GM18858 (cell line): Measurements from ENCODE around the gene AMD1.
"Not testable (repeated sequence)": the region's sequence is repeated elsewhere in the genome, so short reads cannot be mapped to it uniquely, and the experiment has no call there.

Experiments used
- ATAC-seq: cut with Tn5 transposase; IDR thresholded peaks from one replicate; pipeline ENCODE4 v1.9.1; 2021; ENCODE audit not compliant: unreplicated experiment

Gene AMD1

DNA sequence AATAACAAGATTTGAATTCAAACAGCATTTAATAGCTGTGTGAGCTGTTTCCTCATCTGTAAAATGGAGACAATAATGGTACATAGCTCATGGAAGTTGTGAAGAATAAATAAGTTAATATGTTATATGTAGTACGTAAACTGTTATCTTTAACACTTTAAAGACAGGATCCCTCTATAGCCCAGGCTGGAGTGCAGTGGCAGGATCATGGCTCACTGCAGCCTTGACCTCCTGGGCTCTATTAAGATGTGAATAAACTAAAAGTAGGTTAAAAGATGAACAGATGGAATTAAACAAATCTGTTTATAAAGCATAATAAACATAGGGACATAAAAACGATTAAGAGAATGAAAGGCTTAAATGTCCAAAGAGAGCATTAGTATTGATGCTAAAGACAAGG, 3.0 kb downstream of the AMD1 start:
- no peak for ATAC-seq

DNA sequence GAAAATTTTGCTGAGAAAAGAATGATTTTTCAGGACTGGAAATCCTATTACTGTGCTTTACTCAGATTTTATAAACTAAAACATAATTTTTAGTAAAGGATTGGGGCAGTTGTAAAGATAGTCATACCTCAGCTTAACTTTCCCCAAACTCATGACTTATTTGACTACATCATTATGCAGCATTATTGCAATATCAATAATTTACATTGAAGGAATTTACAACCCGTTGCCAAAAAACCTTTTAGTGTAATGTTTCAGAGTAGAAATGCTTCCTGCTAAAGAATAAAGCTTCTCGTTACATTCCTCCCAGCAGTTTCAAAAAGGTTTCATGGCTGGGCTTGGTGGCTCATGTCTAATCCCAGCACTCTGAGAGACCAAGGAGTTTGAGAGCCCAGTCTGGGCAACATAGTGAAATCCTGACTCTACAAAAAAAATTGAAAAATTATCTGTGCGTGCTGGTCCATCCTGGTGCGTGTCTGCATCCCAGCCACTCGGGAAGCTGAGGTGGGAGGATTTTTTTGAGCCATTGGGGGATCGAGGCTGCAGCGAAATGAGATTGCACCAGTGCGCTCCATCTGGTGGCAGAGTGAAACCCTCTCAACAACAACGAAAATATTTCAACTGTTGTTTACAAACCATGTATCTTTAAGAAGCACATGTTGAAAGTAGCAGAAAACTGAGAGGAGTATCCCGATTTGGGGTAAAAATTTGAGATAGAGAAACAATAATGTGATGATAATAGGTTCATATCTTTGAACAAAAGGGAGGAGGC, 4.4 kb downstream of the AMD1 start:
- ATAC-seq: no peak

GRCh38 chr6:110880651-110881050, 6.1 kb downstream of the AMD1 start:
- ATAC-seq: no peak

- ATAC-seq: no peak
These were observed 7.1 kb downstream of the AMD1 start for GRCh38 chr6:110881546-110882273.

GRCh38 chr6:110882274-110882619, 7.7 kb downstream of the AMD1 start:
- no peak for ATAC-seq

- ATAC-seq: no peak
These were observed 8.4 kb downstream of the AMD1 start for GRCh38 chr6:110882824-110883554.

DNA sequence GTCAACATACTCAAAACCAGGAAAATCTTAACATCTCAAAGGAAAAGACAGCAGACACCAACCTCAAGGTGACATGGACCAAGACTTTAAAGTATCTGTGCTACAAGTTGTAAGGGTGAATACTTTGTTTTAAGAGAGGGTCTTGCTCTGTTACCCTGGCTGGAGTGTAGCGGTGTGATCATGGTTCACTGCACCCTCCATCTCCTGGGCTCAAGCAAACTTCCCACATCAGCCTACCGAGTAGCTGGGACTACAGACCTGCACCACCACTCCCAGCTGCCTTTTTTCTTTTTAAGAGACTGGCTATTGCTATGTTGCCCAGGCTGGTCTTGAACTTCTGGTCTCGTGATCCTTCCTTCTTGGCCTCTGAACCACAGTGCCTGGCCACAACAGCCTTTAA, 9.7 kb downstream of the AMD1 start:
- ATAC-seq: no peak

- ATAC-seq: no peak
These were observed 10.9 kb downstream of the AMD1 start for GRCh38 chr6:110885526-110885925.

DNA sequence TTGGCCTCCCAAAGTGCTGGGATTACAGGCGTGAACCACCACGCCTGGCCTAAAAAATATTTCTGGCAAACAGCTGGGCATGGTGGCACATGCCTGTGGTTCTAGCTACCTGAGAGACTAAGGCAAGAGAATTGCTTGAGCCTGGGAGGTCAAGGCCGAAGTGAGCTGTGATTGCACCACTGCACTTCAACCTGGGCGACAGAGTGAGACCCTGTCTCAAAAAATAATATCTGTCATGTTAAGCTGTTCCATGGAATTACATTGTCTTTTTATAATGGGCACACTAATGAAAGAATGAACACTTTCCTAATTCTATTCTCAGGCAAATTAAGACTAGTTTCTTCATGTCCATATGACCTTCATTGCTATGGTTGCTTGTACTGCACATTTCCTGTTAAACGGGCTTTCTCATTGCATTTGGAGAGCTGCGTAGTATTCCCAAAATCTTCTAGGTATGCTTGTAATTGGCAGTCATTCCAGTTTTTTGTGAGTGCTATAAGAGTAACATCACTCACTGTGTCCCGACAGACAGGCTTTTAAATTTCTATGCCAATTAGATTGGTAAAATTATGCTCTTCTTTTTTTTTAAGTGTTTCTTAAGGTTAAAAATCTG, 12.1 kb downstream of the AMD1 start:
- no peak for ATAC-seq

GRCh38 chr6:110890288-110890687, 15.7 kb downstream of the AMD1 start:
- no peak for ATAC-seq

DNA sequence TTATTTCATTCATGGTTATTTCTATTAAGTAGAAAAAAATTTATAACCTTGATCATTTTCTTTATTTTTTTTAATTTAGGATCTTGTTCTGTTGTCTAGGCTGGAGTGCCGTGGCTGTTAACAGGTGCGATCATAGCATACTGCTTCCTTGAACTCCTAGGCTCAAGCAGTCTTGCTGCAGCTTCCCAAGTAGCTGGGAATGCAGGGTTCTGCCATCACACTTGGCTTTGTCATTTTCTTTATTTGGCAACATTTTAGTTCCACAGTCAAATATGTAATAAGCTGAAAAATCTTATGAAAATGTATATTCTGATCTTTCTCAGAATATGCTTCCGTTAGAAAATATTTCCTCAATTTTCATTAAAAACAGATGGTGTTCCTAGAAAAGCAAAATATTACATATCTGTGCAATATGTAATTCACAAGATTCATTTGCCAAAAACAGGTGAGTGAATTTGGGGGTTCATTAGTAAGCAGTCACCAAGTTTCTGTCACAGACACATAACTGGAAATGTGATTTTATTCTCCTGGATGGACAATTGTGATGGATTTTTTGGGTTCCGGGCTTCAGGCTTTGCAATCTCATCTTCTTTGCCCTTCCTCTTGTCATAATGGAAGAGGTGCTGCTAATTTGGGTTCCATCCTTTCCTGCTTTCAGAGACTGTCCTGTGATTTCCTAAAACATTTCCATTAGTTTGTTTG, 21.5 kb downstream of the AMD1 start:
- ATAC-seq: no peak

DNA sequence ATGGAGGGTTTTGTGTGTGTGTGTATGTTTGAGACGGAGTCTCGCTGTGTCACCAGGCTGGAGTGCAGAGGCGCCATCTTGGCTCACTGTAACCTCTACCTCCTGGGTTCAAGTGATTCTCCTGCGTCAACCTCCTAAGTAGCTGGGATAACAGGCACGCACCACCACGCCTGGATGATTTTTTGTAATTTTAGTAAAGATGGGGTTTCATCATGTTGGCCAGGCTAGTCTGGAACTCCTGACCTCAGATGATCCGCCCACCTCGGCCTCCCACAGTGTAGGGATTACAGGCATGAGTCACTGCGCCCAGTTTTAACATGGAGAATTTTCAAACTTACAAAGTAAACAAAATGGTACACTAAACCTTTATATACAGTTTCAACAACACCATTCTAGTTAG, 22.8 kb downstream of the AMD1 start:
- no peak for ATAC-seq

GRCh38 chr6:110898111-110898510, 23.5 kb downstream of the AMD1 start:
- no peak for ATAC-seq

DNA sequence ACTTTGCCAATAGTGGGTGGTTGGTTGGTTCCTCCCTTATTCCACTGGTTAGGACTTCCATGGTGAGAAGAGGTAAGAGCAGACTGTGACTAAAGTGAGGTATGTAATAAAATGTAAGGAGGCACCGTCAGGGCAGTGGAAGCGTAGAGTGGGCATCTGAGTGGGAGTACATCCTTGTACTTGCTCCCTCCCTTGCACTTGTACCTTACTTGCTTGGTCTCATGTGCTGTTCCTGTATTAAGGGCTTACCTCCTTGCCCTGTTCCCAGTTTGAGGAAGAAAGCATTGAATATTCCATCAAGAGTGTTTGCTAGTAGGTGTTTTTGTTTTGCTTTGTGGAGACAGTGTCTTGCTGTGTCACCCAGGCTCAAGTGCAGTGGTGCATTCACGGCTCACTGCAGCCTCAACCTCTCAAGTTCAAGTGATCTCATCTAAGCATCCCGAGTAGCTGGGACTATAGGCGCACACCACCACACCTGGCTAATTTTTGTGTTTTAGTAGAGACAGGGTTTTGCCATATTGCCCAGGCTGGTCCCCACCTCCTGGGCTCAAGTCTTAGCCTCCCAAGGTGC, 25.5 kb downstream of the AMD1 start:
- no peak for ATAC-seq

- ATAC-seq: not testable (repeated sequence)
These were observed 27.0 kb downstream of the AMD1 start for GRCh38 chr6:110901601-110902000.

DNA sequence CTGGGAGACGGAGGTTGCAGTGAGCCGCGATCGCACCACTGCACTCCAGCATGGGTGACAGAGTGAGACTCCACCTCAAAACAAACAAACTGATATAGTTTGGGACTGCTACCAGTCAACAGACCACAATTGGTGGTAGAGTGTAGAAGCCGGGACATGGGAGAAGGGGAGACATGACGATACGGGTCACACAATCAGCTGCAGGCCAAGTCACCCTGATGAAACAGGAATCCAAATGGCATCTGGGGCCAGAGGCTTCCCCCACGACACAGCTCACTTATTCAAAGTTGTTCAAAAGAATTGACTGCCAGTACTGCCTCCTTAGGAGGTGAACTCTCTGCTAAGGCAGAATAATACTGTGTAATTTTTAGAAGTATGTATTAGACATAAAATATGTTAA, 27.5 kb downstream of the AMD1 start:
- no peak for ATAC-seq

DNA sequence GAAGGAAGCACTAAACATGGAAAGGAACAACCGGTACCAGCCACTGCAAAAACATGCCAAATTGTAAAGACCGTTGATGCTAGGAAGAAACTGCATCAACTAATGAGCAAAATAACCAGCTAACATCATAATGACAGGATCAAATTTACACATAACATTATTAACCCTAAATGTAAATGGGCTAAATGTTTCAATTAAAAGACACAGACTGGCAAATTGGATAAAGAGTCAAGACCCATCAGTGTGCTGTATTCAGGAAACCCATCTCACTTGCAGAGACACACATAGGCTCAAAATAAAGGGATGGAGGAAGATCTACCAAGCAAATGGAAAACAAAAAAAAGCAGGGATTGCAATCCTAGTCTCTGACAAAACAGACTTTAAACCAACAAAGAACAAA, 31.7 kb downstream of the AMD1 start:
- not testable (repeated sequence) for ATAC-seq

GRCh38 chr6:110930781-110931180, 56.2 kb downstream of the AMD1 start:
- ATAC-seq: no peak

DNA sequence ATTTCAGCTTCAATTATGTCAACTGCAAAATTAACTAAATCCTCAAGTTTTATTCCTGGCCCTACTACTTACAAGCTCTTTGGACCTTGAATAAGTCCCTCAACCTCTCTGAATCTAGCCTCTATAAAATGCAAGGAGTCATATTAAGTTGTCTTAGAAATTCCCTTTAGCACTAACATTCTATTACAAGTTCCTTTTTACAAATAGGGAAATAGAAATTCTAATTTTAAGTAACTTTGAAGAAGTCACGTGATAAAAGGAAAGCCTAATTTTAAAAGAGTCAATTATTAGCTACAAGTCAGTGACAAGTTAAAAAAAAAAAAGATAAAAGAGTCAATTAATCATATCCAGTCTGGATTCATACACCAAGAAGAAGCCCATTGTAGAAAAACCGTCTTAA, 59.3 kb downstream of the AMD1 start:
- no peak for ATAC-seq

- no peak for ATAC-seq
These were observed 59.9 kb downstream of the AMD1 start for GRCh38 chr6:110934381-110934898.
